GM12878 (cell line): ENCODE data around the gene LSM12. TPM values are rescaled to one million over a fixed set of nuclear protein-coding genes. Genes with fewer than 3 reads are reported as not detected.

ENCODE experiments used
- ATF3 ChIP-seq: IDR thresholded peaks from 2 replicates; pipeline ENCODE4 v1.6.1; 2011; ENCODE audit warnings: low read depth, mild to moderate bottlenecking, low read length, moderate library complexity, borderline replicate concordance; ENCODE audit errors: extremely low read depth
- ATF7 ChIP-seq: fragments of 450-650 bp; IDR thresholded peaks from 2 replicates; pipeline ENCODE4 v1.6.1; 2016; ENCODE audit warnings: low read depth, mild to moderate bottlenecking
- CBX5 ChIP-seq: sonication (generic); IDR thresholded peaks from 2 replicates; pipeline ENCODE4 v1.6.1; 2016; ENCODE audit warnings: low read depth, moderate library complexity, mild to moderate bottlenecking, inconsistent platforms
- CHD2 ChIP-seq: IDR thresholded peaks from 2 replicates; pipeline ENCODE4 v1.6.1; 2011; ENCODE audit warnings: low read depth, low read length, improper control_type of control experiment, borderline replicate concordance
- CHD4 ChIP-seq: fragments of 200-600 bp; sonication (generic); IDR thresholded peaks from 2 replicates; pipeline ENCODE4 v1.6.1; 2016; ENCODE audit warnings: mild to moderate bottlenecking
- IRF5 ChIP-seq: fragments of 450-650 bp; IDR thresholded peaks from 2 replicates; pipeline ENCODE4 v1.6.1; 2017; ENCODE audit warnings: borderline replicate concordance
- KAT2A ChIP-seq: conservative IDR thresholded peaks from 2 replicates; pipeline ENCODE4 v1.6.1; 2011; ENCODE audit warnings: low read depth, low read length; ENCODE audit not compliant: control insufficient read depth
- MLLT1 ChIP-seq: fragments of 450-650 bp; IDR thresholded peaks from 2 replicates; pipeline ENCODE4 v1.6.1; 2016; ENCODE audit warnings: mild to moderate bottlenecking
- NBN ChIP-seq: fragments of 450-650 bp; IDR thresholded peaks from 2 replicates; pipeline ENCODE4 v1.6.1; 2016
- POLR2A ChIP-seq: IDR thresholded peaks from 2 replicates; pipeline ENCODE4 v1.6.1; 2011; ENCODE audit warnings: low read depth, mild to moderate bottlenecking, low read length
- POU2F2 ChIP-seq: IDR thresholded peaks from 3 replicates; pipeline ENCODE4 v1.6.1; 2011; ENCODE audit warnings: low read depth, mild to moderate bottlenecking, low read length, borderline replicate concordance
- PRDM15 ChIP-seq: fragments of 450-650 bp; formaldehyde crosslinking; IDR thresholded peaks from 2 replicates; pipeline ENCODE4 v1.4.0; 2020; ENCODE audit warnings: mild to moderate bottlenecking, moderate library complexity
- SRF ChIP-seq, 2 experiments: IDR thresholded peaks; 2 replicates each; pipeline ENCODE4 v1.6.1; 2011; ENCODE audit warnings: low read depth in 2 of 2, low read length in 2 of 2, mild to moderate bottlenecking in 1 of 2, moderate library complexity in 1 of 2
- TAF1 ChIP-seq: IDR thresholded peaks from 2 replicates; pipeline ENCODE4 v1.6.1; 2011; ENCODE audit warnings: mild to moderate bottlenecking, low read depth, low read length, borderline replicate concordance
- polyA plus RNA-seq, 11 experiments: library from polyadenylated mRNA; depleted of rRNA in 4 of 11; unstranded in 6 of 11; stranded (reverse) in 5 of 11; fragments of >200 nt; fragmentation: Nextera tagmentation in 4 of 11; fragmentation: Illumina TruSeq in 1 of 11; extraction: Ambion mirVana in 4 of 11; extraction: Trizol in 1 of 11; gene quantifications; 1 replicate in 1 of 11; 2 replicates in 10 of 11; pipeline versions ENCODE4 v1.2.1 to v1.2.3, GENCODE V29; 2011 to 2016; ENCODE audit warnings: inconsistent platforms in 2 of 11, missing spikeins in 2 of 11, low read depth in 1 of 11
- total RNA-seq, 4 experiments: library from RNA; depleted of rRNA in 3 of 4; stranded (reverse); fragments of >200 nt in 3 of 4; fragmentation: Illumina TruSeq in 1 of 4; extraction: Trizol in 1 of 4; gene quantifications; 2 replicates each; pipeline versions ENCODE4 v1.2.1 to v1.2.3, GENCODE V29; 2013 to 2021
- TF ChIP-seq, protein P1 (sequence below): IDR thresholded peaks from 2 replicates; pipeline ENCODE4 v1.6.1; 2011; ENCODE audit warnings: borderline replicate concordance, low read depth, mild to moderate bottlenecking, moderate library complexity, mixed read lengths, low read length; ENCODE audit not compliant: insufficient read depth; ENCODE audit errors: extremely low read length
- TF ChIP-seq, protein P2 (sequence below): fragments of 450-650 bp; IDR thresholded peaks from 2 replicates; pipeline ENCODE4 v1.6.1; 2017; ENCODE audit warnings: mild to moderate bottlenecking, moderate library complexity

LSM12 gene
- total and polyA plus RNA-seq, 10 of the 15 experiments (the other 5 are each of a cell fraction or from before 2014, with no cell fraction given) = 51.1 to 206 (median 70.8) TPM

DNA sequence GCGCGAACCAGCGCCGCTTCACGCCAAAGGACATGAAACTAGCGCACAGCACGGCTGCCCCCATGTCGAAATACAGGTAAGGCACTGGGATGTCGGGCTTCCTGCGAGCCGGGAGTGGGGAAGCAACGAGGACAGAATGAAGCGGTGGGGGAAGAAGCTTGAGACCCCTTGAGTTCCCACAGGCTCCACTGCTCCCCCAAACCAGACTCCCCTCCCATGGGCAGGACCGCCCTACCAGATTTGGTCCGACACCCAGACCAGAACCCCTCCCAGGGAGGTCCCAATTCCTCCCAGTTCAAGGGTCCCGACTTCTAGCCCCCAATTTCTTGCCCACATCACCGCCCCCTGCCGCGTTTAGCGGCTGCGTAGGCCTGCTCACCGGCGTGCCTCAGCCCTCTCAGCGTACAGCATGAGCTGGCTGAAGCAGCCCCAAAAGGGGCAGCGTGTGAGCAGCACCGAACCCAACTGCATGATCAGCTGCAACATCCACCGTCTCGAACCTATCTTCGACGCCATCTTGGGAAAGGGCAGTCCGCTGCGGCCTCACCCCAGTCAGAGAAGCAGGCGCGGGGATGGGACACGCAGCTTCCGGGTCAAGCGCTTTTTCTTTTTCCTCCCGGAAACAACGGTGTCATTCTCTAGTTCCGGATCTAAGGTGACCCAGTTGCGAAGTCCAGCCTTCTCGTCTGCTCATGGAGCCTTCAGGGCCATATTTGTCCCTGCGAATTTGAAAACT, 51.9 kb downstream of the LSM12 start, which contains the start of gene TMEM101 (continued):
- TF ChIP-seq PRDM15 = no peak
- TF ChIP-seq NBN = peak; percentile 85
- TF ChIP-seq, protein P1, sequence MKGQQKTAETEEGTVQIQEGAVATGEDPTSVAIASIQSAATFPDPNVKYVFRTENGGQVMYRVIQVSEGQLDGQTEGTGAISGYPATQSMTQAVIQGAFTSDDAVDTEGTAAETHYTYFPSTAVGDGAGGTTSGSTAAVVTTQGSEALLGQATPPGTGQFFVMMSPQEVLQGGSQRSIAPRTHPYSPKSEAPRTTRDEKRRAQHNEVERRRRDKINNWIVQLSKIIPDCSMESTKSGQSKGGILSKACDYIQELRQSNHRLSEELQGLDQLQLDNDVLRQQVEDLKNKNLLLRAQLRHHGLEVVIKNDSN = no peak
- TF ChIP-seq TAF1 = peak; percentile 91
- TF ChIP-seq ATF7 = peak; percentile 60; the same call in 1 of the 2 replicates
- TF ChIP-seq SRF (IDR thresholded peaks at IDR 0.05; ENCODE audit: low read depth in 2 of 2, low read length in 2 of 2) = peak in 1 of 2 experiments; percentile 81; a peak in 2 of 4 replicates
- TF ChIP-seq ATF3 = no peak
- TF ChIP-seq KAT2A = no peak
- no peak for TF ChIP-seq CBX5
- TF ChIP-seq, protein P2, sequence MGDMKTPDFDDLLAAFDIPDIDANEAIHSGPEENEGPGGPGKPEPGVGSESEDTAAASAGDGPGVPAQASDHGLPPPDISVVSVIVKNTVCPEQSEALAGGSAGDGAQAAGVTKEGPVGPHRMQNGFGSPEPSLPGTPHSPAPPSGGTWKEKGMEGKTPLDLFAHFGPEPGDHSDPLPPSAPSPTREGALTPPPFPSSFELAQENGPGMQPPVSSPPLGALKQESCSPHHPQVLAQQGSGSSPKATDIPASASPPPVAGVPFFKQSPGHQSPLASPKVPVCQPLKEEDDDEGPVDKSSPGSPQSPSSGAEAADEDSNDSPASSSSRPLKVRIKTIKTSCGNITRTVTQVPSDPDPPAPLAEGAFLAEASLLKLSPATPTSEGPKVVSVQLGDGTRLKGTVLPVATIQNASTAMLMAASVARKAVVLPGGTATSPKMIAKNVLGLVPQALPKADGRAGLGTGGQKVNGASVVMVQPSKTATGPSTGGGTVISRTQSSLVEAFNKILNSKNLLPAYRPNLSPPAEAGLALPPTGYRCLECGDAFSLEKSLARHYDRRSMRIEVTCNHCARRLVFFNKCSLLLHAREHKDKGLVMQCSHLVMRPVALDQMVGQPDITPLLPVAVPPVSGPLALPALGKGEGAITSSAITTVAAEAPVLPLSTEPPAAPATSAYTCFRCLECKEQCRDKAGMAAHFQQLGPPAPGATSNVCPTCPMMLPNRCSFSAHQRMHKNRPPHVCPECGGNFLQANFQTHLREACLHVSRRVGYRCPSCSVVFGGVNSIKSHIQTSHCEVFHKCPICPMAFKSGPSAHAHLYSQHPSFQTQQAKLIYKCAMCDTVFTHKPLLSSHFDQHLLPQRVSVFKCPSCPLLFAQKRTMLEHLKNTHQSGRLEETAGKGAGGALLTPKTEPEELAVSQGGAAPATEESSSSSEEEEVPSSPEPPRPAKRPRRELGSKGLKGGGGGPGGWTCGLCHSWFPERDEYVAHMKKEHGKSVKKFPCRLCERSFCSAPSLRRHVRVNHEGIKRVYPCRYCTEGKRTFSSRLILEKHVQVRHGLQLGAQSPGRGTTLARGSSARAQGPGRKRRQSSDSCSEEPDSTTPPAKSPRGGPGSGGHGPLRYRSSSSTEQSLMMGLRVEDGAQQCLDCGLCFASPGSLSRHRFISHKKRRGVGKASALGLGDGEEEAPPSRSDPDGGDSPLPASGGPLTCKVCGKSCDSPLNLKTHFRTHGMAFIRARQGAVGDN = peak; percentile 34; the same call in 1 of the 2 replicates
- no peak for TF ChIP-seq IRF5
- peak; percentile 90 for TF ChIP-seq POLR2A
- TF ChIP-seq POU2F2 = peak; percentile 95
- no peak for TF ChIP-seq CHD4
- TF ChIP-seq CHD2 = peak; percentile 87
- TF ChIP-seq MLLT1 = no peak
